Aorta (tissue), 5 donors: ENCODE data around the gene EPHB2. TPM values are rescaled to one million over a fixed set of nuclear protein-coding genes. Genes with fewer than 3 reads are reported as not detected.

ENCODE experiments used
- ATAC-seq: fragments of 200-7000 bp; cut with Tn5 transposase; one replicate; pipeline ENCODE4 v1.9.1; 2022; ENCODE audit warnings: moderate library complexity; ENCODE audit not compliant: low FRiP score
- DNase-seq, 2 donors: peaks; one replicate each; pipeline ENCODE4 v3.0.0-alpha.2; 2020
- H3K27ac ChIP-seq, 2 donors: one replicate each; pipeline ENCODE4 v1.5.1; 2013; ENCODE audit warnings: low read length in 2 of 2, mild to moderate bottlenecking in 2 of 2, moderate library complexity in 2 of 2, control low read depth in 1 of 2, inconsistent platforms in 1 of 2, low read depth in 1 of 2
- H3K27me3 ChIP-seq, 2 donors: one replicate each; pipeline ENCODE4 v1.6.1; 2013; ENCODE audit warnings: control low read depth in 1 of 2, low read length in 1 of 2, mild to moderate bottlenecking in 1 of 2, moderate library complexity in 1 of 2; ENCODE audit not compliant: insufficient read depth in 2 of 2, control insufficient read depth in 1 of 2
- H3K36me3 ChIP-seq, 2 donors: one replicate each; pipeline ENCODE4 v1.6.1; 2013; ENCODE audit warnings: control low read depth in 1 of 2, low read length in 1 of 2, mild to moderate bottlenecking in 1 of 2; ENCODE audit not compliant: insufficient read depth in 2 of 2, control insufficient read depth in 1 of 2
- H3K4me1 ChIP-seq, 2 donors: one replicate each; pipeline ENCODE4 v1.6.1; 2013; ENCODE audit warnings: low read length in 2 of 2, control low read depth in 1 of 2, mild to moderate bottlenecking in 1 of 2, moderate library complexity in 1 of 2; ENCODE audit not compliant: insufficient read depth in 2 of 2, control insufficient read depth in 1 of 2
- H3K4me3 ChIP-seq, 2 donors: one replicate each; pipeline ENCODE4 v1.5.1; 2013; ENCODE audit warnings: low read length in 2 of 2, control low read depth in 1 of 2, mild to moderate bottlenecking in 1 of 2
- H3K9me3 ChIP-seq: one replicate; pipeline ENCODE4 v1.6.1; 2013; ENCODE audit warnings: mild to moderate bottlenecking, low read length; ENCODE audit not compliant: control insufficient read depth
- WGBS, 2 donors: extraction: QIAGEN DNeasy Blood & Tissue Kit; methylation state at CpG; one replicate each; pipeline ENCODE4 v1.1.7; 2013; 5-methylcytosine and 5-hydroxymethylcytosine counted together
- intact Hi-C, 2 donors: fragments of 100-400 bp; cut with DNase I; formaldehyde crosslinking; loops; one replicate each; pipeline versions ENCODE4 v1.14.2 to v1.15.0; 2022
- polyA plus RNA-seq, 2 donors: library from polyadenylated mRNA; stranded (reverse); fragments of 200-250 nt; gene quantifications; one replicate each; pipeline ENCODE4 v1.2.3, GENCODE V29; 2013
- total RNA-seq, 2 donors: library from RNA; stranded (reverse); fragmentation: NEBNext Ultra II Directional; extraction: Animal tissue kit (Norgen Biotek cat#: 25700); gene quantifications; one replicate each; pipeline ENCODE4 v1.2.1, GENCODE V29; 2021
- donor health status: healthy with polysubstance abuse.
- donor health status: Bipolar disorder and iron deficiency.
- donor health status: DM: no; HTN: no; CAD: no.
- donor health status: DM: no; HTN: no; CAD: no.
- donor health status: DM: yes; HTN: yes; CAD: no.

Gene EPHB2
- total and polyA plus RNA-seq, 4 donors = 0.87 to 16.6 (median 3.2) TPM

DNA sequence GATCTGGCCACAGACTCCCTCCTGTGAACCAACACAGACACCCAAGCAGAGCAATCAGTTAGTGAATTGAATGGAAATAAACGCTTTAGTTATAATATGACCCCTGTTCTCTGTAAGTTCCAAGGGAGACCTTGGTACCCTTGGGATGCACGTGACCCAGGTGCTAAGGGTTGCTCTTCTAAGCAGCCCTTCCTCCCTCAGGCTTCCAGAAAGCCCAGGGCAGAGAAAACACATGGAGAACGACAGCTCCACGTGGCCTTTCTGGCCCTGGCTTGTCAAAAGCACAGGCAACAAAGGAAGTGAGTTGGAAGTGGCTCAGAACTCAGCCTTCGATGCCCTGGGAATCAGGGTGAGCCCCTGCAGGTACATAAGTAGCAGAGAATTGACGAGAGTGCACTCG is 204.6 kb downstream of the EPHB2 start:
- no peaks in the 10 kb centered on the region for H3K27me3 ChIP-seq
- H3K4me3 ChIP-seq = no peak overlapping the region
- no peaks in the 10 kb centered on the region for H3K4me1 ChIP-seq
- 76 to 80% methylated on average over 7 of the region's 7 CpGs for whole genome bisulfite sequencing, 2 donors
- H3K36me3 ChIP-seq = no peaks in the 10 kb centered on the region
- no peaks in the 10 kb centered on the region for H3K9me3 ChIP-seq
- no peak for DNase-seq
- intact Hi-C loops = no loop called here
- no peak overlapping the region for H3K27ac ChIP-seq
- ATAC-seq = no peak

GRCh38 chr1:22915816-22916470 is 205.3 kb downstream of the EPHB2 start:
- WGBS, 2 donors = 88 to 89% methylated on average over 12 to 15 of the region's 15 CpGs
- Histone ChIP-seq H3K9me3 (no peaks in the 10 kb centered on the region), H3K36me3 (no peaks in the 10 kb centered on the region), H3K4me3 (no peak overlapping the region), H3K4me1 (no peaks in the 10 kb centered on the region), H3K27me3 (no peaks in the 10 kb centered on the region), H3K27ac (no peak overlapping the region)
- intact Hi-C loops = no loop called here
- ATAC-seq (no peak), DNase-seq (peak in 1 of 2 donors; percentile 62)

DNA sequence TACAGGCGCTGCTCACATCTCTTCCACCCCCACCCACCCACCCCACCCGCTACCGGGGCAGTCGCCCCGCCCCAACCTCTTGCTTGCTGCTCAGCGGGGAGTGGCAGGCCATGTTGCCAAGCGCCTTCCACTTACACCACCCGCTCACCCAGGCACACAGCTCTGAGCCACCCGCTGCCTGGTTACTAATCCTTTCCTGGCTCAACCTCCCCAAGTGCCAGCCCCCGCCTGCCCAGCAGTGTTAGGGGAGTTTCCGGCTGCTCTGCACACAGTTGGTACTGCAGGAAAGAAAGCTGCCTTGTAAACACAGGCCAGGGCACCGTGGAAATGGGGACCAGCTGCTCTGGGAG is 205.8 kb downstream of the EPHB2 start:
- Histone ChIP-seq H3K27ac (no peak overlapping the region), H3K27me3 (no peaks in the 10 kb centered on the region), H3K9me3 (no peaks in the 10 kb centered on the region), H3K4me1 (no peaks in the 10 kb centered on the region), H3K4me3 (no peak overlapping the region), H3K36me3 (no peaks in the 10 kb centered on the region)
- intact Hi-C loops = no loop called here
- ATAC-seq (no peak), DNase-seq (no peak)
- WGBS, 2 donors = 89 to 92% methylated on average over 12 of the region's 12 CpGs

DNA sequence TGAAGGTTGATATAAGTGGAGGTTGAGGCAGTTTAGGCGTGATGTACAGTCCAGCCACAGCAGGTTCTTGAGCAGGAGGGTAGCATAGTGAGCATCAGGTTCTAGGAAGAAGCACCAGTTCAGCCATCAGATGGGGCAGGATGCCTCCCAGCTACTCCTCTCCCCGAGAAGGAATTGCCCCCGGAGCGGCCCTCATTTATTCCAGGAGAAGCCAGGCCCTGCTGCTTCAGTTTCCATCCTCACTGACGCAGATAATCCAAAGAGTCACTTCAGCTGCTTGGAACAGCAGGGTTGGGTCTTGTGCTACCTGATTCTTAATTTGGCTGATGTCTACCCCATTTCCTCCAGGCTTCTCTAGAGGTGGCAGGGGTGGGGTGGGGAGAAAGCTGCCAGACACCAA is 207.3 kb downstream of the EPHB2 start:
- no peaks in the 10 kb centered on the region for H3K9me3 ChIP-seq
- no peaks in the 10 kb centered on the region for H3K36me3 ChIP-seq
- 88 to 92% methylated on average over 5 of the region's 5 CpGs for WGBS, 2 donors
- no peaks in the 10 kb centered on the region for H3K4me1 ChIP-seq
- no peak for ATAC-seq
- intact Hi-C loops = no loop called here
- H3K27ac ChIP-seq = no peak overlapping the region
- no peak overlapping the region for H3K4me3 ChIP-seq
- peak in 1 of 2 donors; percentile 36 for DNase-seq
- no peaks in the 10 kb centered on the region for H3K27me3 ChIP-seq

- intact Hi-C loops = no loop called here
These were observed 208.0 kb downstream of the EPHB2 start for GRCh38 chr1:22918644-22919043.

GRCh38 chr1:22919341-22920025 is 208.8 kb downstream of the EPHB2 start:
- DNase-seq = peak in 1 of 2 donors; percentile 59
- Histone ChIP-seq H3K27me3 (no peaks in the 10 kb centered on the region), H3K4me3 (no peak overlapping the region), H3K9me3 (no peaks in the 10 kb centered on the region), H3K27ac (no peak overlapping the region), H3K4me1 (no peaks in the 10 kb centered on the region), H3K36me3 (no peaks in the 10 kb centered on the region)
- ATAC-seq = no peak
- WGBS, 2 donors = 81 to 84% methylated on average over 8 of the region's 8 CpGs
- intact Hi-C loops = no loop called here

More at GRCh38 chr1:22918644-22919043, 208.0 kb downstream of the EPHB2 start:
- Histone ChIP-seq H3K36me3 (no peaks in the 10 kb centered on the region), H3K4me3 (no peak overlapping the region), H3K27me3 (no peaks in the 10 kb centered on the region), H3K4me1 (no peaks in the 10 kb centered on the region), H3K9me3 (no peaks in the 10 kb centered on the region), H3K27ac (no peak overlapping the region)
- WGBS, 2 donors = 66 to 75% methylated on average over 4 of the region's 4 CpGs
- ATAC-seq (no peak), DNase-seq (no peak)

DNA sequence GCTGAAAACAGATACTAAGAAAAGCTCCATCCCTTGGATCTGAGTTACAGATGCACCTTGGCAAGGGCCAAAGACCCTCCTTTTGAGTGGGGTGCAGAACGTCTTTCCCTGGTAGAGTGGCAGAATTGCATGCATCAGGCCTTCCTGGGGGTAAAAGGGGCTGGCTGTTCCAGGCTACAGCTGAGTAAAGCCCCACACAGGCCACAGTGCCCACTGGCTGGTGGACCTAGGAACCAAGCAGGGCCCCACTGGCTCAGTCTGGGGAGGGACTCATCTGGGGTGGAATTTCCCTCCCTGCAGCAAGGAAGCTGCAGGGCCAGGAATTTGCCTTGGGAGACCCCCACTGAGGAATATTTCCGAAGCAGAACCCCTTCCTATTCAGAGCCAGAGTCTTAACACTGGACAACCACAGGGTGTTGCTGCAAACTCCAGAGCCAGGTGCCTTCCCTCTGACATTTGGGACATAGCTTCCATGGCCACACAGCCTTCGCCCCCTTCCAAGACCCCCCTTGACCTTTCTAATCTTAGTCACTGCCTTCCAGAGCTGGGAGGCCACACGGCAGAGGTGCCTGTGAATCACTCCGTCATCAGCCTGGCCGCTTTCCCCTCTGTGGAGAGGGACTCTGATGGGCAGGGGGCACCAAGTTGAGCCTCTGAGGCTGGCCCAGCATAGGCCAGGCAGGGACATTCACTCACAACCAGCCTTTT is 209.5 kb downstream of the EPHB2 start:
- DNase-seq (peak in 1 of 2 donors; percentile 36), ATAC-seq (no peak)
- Histone ChIP-seq H3K9me3 (no peaks in the 10 kb centered on the region), H3K36me3 (no peaks in the 10 kb centered on the region), H3K27ac (no peak overlapping the region), H3K4me1 (no peaks in the 10 kb centered on the region), H3K4me3 (no peak overlapping the region), H3K27me3 (no peaks in the 10 kb centered on the region)
- WGBS, 2 donors = 83% methylated on average over 6 of the region's 6 CpGs
- intact Hi-C loops = no loop called here

DNA sequence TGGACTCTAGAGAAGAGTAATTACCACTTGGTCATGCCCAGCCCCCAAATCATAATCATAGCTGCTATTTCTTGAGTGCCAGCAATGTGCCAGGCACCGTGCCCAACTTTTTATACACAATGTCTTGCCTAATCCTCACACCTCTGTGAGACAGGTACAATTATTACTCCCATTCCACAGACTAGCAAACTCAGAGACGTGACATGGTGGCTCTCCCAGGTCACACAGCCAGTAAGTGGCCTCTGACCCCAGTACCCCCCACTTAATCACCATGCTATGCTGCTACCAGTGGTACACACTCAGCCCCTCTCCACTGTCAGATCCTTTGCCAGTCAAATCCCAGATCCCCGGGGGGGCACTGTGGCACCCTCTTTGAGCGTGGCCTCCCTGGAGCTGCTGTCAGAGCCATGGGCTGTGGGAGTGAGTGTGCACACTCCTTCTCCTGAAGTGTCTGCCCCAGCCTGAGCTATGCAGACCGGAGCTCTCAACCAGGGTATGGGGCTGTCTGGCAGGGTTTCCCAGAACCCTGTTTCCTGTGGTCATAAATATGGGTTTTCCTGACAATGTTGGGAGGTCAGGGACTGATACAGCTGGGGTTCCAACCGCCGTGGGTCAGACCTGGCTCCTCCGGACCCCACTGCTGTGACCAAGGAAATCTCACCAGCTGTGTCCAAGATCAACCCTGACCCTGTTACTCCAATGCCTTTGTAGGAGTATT is 210.3 kb downstream of the EPHB2 start:
- WGBS, 2 donors = 24 to 25% methylated on average over 8 of the region's 8 CpGs
- ATAC-seq (no peak), DNase-seq (peak in 1 of 2 donors; percentile 55)

More for the DNA sequence above, 210.3 kb downstream of the EPHB2 start:
- Histone ChIP-seq H3K9me3 (no peaks in the 10 kb centered on the region), H3K27me3 (no peaks in the 10 kb centered on the region), H3K4me1 (no peaks in the 10 kb centered on the region), H3K27ac (no peak overlapping the region), H3K4me3 (no peak overlapping the region), H3K36me3 (no peaks in the 10 kb centered on the region)
- intact Hi-C loops = no loop called here
